ENCODE measurements around the gene JAKMIP2.
"Not testable (repeated sequence)": the region's sequence is repeated elsewhere in the genome, so short reads cannot be mapped to it uniquely, and the experiment has no call there.

- TF ChIP-seq CTCF (conservative IDR thresholded peaks at IDR 0.05); EZH2 (IDR thresholded peaks at IDR 0.05; ENCODE audit: low read depth): not testable (repeated sequence)
Measured at GRCh38 chr5:147635439-147635838, 147.1 kb downstream of the JAKMIP2 start.
